ENCODE data around the gene PNPLA2.

Gene PNPLA2

GRCh38 chr11:819943-820649 lies 1.4 kb downstream of the PNPLA2 start:
- FAIRE-seq: no peak

- FAIRE-seq: no peak
Observed at GRCh38 chr11:820655-821511, 2.2 kb downstream of the PNPLA2 start.

GRCh38 chr11:821512-822371 lies 3.0 kb downstream of the PNPLA2 start:
- no peak for FAIRE-seq

DNA sequence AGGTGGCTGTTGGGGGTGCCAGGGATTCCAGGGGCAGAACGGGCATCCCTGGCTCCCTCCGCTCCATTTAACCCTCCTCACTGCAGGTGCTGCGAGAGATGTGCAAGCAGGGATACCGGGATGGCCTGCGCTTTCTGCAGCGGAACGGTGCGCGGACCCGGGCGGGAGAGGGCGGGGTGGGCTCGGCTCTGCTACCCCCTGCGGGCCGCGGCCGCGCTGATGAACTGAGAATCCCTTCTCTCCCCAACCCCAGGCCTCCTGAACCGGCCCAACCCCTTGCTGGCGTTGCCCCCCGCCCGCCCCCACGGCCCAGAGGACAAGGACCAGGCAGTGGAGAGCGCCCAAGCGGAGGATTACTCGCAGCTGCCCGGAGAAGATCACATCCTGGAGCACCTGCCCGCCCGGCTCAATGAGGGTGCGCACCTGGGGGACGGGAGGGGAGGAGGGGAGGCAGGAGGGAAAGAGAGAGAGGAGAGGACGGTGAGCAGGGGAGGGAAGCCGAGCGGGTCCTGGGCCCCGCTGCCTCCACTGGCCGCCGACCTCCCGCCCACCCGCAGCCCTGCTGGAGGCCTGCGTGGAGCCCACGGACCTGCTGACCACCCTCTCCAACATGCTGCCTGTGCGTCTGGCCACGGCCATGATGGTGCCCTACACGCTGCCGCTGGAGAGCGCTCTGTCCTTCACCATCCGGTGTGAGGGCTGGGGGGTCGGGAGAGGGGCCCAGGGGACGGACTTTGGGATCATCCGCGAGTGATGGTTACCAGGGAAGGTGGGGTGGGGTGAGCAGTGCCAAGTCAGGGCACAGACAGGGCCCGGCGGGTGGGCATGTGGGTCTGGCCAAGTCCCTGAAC lies 5.0 kb downstream of the PNPLA2 start:
- FAIRE-seq: no peak

DNA sequence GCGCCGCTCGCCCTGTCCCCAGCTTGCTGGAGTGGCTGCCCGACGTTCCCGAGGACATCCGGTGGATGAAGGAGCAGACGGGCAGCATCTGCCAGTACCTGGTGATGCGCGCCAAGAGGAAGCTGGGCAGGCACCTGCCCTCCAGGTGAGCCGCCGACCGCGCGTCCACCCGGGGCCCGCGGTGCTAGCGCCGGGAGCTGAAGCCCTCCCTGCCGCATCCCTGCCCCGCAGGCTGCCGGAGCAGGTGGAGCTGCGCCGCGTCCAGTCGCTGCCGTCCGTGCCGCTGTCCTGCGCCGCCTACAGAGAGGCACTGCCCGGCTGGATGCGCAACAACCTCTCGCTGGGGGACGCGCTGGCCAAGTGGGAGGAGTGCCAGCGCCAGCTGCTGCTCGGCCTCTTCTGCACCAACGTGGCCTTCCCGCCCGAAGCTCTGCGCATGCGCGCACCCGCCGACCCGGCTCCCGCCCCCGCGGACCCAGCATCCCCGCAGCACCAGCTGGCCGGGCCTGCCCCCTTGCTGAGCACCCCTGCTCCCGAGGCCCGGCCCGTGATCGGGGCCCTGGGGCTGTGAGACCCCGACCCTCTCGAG lies 5.7 kb downstream of the PNPLA2 start:
- no peak for FAIRE-seq

GRCh38 chr11:824942-825341 lies 6.2 kb downstream of the PNPLA2 start:
- FAIRE-seq: no peak

DNA sequence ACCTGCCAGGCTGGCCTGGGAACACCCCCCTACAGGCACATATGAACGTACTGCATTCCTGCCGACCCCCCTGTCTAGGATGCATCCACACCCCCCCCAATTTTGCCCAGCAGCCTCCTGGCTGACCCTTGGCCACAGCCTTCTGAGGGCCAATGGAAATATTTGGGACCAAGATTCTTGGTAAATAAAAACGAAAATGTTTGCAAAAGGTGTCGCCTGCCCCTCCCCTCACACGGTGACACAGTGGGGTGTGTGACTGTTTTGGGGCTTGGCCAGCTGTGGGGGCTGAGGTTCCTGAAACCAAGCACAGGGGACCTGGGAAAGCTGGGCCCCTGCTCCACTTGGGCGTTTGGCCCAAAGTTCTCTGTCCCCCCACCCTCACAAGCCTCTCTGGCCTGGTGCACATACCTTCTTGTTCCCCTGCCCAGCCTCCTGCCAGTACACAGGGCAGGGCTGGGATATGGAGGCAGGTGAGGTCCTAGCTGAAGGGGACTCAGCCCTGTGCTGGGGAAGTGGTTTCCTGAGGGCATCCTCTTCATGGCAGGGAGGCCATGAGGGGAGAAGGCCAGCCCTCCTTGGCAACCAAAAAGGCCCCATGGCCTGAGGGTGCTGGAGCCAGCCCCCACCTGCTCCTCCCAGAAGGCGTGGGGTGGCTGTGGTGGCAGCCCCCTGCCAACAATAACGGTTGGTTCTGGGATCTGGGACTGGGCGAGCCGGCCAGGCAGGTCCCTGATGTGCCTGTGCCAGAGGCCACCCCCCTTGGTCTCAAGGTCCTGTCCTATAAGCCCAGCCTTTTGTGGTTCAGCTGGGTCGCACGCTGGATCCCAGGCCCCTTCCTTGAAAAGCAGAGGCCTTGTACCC lies 6.9 kb downstream of the PNPLA2 start:
- no peak for FAIRE-seq

- FAIRE-seq: no peak
Observed at GRCh38 chr11:826227-826621, 7.5 kb downstream of the PNPLA2 start.

- FAIRE-seq: no peak
Observed at GRCh38 chr11:826836-827145, 8.1 kb downstream of the PNPLA2 start.

DNA sequence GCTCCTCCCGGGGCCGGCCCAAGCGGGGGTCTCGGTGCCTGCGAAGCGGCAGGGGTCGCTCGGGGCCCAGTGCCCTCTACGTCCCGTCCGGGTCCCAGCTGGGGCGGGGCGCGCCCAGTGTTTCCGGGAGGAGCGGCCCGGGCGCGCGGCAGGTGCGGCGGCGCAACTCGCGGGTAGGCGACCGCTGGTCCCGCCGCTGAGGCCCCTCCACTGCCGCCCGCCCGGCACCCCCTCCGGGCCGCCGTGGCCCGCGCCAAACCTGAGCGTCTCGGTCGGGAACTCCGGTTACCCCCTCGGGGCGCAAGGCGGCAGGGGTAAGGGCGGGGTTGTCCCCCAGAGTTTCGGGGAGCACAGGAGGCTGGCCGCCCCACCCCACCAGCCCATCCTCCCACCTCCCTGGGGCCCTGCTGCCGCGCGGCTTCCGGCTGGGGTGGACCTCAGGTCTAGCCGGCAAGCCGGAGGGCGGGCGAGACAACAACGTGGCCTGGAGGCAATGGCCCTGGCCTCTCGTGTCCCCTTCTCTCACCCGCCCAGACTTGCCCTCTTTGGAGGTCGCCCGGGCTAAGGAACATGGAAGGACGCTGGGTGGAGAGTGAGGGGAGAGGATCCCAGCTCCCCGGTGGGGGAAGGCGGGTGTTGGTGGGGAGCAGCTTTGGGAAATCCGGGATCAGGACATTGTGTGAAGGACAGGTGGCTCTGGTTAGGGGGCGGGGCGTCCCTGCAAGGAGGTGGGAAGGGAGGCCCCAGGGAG lies 8.6 kb downstream of the PNPLA2 start:
- no peak for FAIRE-seq

- no peak for FAIRE-seq
Observed at GRCh38 chr11:827897-828192, 9.1 kb downstream of the PNPLA2 start, which contains the start of gene CRACR2B. Gene CRACR2B (plus strand): TSS chr11:827919. CDS start chr11:828608, 689 bp downstream.

GRCh38 chr11:828506-829175 lies 9.9 kb downstream of the PNPLA2 start:
- no peak for FAIRE-seq

DNA sequence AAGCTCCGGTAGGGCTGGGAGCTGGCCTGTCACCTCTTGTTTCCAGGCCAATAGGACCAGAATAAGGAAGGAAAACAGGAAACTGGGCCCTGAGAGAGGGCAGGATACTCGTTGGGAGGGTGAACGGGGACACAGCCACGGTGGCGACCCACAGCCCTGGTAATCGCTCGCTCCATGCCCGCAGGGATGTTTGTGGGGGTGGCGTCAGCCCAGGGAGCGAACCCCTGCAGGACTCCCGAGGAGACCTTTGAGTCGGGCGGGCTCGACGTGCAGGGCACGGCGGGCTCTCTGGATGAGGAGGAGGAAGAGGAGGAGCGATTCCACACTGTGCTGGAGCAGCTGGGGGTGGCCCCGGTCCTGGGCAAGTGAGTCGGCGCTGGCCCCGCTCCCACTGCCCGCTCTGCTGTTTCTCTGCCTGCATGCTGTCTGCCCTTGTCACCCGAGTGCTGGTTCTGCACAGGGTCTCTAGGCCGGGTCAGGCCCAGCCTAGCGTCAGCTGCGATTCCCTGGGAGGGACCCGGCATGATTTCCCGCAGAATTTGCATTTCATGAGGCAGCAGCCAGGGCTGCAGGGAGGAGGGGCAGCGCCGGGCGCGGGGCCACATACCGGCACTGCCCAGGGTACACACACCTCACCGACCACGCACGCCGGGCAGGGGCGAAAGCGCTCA lies 10.6 kb downstream of the PNPLA2 start:
- FAIRE-seq: no peak

DNA sequence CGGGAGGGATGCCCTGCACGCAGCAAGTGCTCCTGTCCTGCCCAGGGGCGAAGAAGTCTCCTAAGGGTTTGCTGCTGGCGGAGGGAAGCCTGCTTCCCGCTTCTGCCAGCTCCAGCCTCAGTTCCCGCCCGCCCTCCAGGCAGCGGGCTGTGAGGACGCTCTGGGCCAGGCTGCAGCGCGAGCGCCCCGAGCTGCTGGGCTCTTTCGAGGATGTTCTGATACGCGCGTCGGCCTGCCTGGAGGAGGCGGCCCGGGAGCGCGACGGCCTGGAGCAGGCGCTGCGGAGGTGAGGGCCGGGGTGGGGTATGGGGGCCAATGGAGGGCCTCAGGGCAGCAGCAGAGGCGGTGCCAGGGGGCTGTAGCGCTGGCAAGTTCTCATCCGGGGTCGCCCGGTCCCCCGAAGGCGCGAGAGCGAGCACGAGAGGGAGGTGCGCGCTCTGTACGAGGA lies 11.2 kb downstream of the PNPLA2 start:
- FAIRE-seq: no peak

DNA sequence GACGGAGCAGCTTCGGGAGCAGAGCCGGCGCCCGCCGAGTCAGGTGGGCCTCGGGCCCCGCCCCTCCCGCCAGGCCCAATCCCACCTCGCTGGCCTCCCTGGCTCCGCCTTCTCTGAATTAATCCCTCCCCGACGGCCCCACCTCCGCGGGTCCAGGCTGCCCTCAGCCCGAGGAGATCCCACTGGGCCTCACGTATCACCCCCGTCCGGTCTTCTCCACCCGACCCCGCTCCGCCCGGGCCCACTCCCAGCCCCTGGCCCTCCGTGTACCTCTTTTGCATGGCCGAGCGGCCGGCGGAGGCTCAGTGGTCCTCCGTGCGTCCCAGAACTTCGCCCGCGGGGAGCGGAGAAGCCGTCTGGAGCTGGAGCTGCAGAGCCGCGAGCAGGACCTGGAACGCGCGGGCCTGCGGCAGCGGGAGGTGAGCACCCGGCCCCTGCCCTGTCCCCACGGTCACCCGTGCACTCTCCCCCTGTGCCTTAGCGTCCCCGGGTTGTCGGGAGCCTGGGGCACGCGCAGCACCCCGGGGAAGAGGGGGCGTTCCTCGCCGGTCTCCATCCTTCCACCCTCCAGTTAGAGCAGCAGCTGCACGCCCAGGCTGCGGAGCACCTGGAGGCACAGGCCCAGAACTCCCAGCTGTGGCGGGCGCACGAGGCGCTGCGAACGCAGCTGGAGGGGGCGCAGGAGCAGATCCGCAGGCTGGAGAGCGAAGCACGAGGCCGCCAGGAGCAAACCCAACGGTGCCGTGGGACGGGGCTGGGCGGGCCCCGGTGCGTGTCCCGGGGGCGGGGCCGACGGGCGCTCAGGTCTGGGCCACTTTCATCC lies 11.8 kb downstream of the PNPLA2 start:
- FAIRE-seq: no peak

GRCh38 chr11:831118-831864 lies 12.6 kb downstream of the PNPLA2 start:
- FAIRE-seq: no peak

- FAIRE-seq: no peak
Observed at GRCh38 chr11:831961-832528, 13.3 kb downstream of the PNPLA2 start.
